OCI-LY3 (cell line): Measurements from ENCODE around the gene ACIN1.

ENCODE experiments used
- H2AFZ ChIP-seq: fragments of 200-600, 300-600 bp; shearing (Covaris generic); 2 replicates; pipeline ENCODE4 v1.6.0; 2014; ENCODE audit warnings: antibody characterized with exemption, low read depth, low read length
- H3K27ac ChIP-seq: fragments of 200-600, 300-600 bp; sonication (generic); 2 replicates; pipeline ENCODE4 v1.5.1; 2014; ENCODE audit warnings: mild to moderate bottlenecking, low read length, moderate library complexity, mixed read lengths
- H3K27me3 ChIP-seq: fragments of 200-600, 300-600 bp; sonication (generic); 2 replicates; pipeline ENCODE4 v1.6.1; 2014; ENCODE audit warnings: low read depth, low read length, mixed read lengths
- H3K36me3 ChIP-seq: fragments of 200-600, 300-600 bp; sonication (generic); replicated peaks from 2 replicates; pipeline ENCODE3; 2014; ENCODE audit warnings: low read depth, low read length, mixed read lengths
- H3K4me1 ChIP-seq: fragments of 300-600, 200-600 bp; sonication (generic); 2 replicates; pipeline ENCODE4 v1.6.1; 2014; ENCODE audit warnings: low read length, mixed read lengths
- H3K4me2 ChIP-seq: fragments of 200-600, 300-600 bp; sonication (generic); 2 replicates; pipeline ENCODE4 v1.6.1; 2014; ENCODE audit warnings: low read length, mixed read lengths
- H3K4me3 ChIP-seq: fragments of 300-600, 200-600 bp; sonication (generic); 2 replicates; pipeline ENCODE4 v1.5.1; 2014; ENCODE audit warnings: antibody characterized with exemption, mild to moderate bottlenecking, low read length, moderate library complexity
- H3K79me2 ChIP-seq: fragments of 300-600, 200-600 bp; shearing (Covaris generic); 2 replicates; pipeline ENCODE4 v1.6.1; 2014; ENCODE audit warnings: mild to moderate bottlenecking, low read length, mixed read lengths
- H3K9ac ChIP-seq: fragments of 300-600, 200-600 bp; shearing (Covaris generic); 2 replicates; pipeline ENCODE4 v1.6.0; 2014; ENCODE audit warnings: mild to moderate bottlenecking, low read length, moderate library complexity
- H3K9me3 ChIP-seq: fragments of 200-600, 300-600 bp; shearing (Covaris generic); 2 replicates; pipeline ENCODE4 v1.6.1; 2014; ENCODE audit warnings: low read length, mixed read lengths; ENCODE audit not compliant: insufficient read depth
- H4K20me1 ChIP-seq: fragments of 200-600, 300-600 bp; sonication (generic); 2 replicates; pipeline ENCODE4 v1.6.1; 2016; ENCODE audit warnings: low read length, mixed read lengths; ENCODE audit not compliant: insufficient read depth
- CTCF ChIP-seq: fragments of 200-600, 300-600 bp; sonication (generic); IDR thresholded peaks from 2 replicates; pipeline ENCODE4 v1.5.1; 2014; ENCODE audit warnings: antibody characterized with exemption, low read length, low read depth
- EZH2phosphoT487 ChIP-seq: fragments of 200-600 bp; shearing (Covaris generic); IDR thresholded peaks from 2 replicates; pipeline ENCODE4 v1.6.1; 2018; ENCODE audit warnings: antibody characterized with exemption, mixed run types, low read depth

The ACIN1 gene

GRCh38 chr14:23052671-23053070 is 42.3 kb downstream of the ACIN1 start:
- Histone ChIP-seq H3K27ac (no peak overlapping the region), H3K9me3 (no peaks in the 10 kb centered on the region), H2AFZ (no peak overlapping the region), H3K79me2 (no peaks in the 10 kb centered on the region), H3K4me2 (no peak overlapping the region), H3K4me1 (peaks cover 15% of the 10 kb centered on the region), H3K4me3 (no peak overlapping the region), H3K9ac (no peak overlapping the region), H3K27me3 (peaks cover 7% of the 10 kb centered on the region; the same call in 1 of the 2 replicates), H3K36me3 (no peaks in the 10 kb centered on the region), H4K20me1 (peaks cover under 1% of the 10 kb centered on the region; the same call in 1 of the 2 replicates)
- no peak for TF ChIP-seq EZH2phosphoT487
- TF ChIP-seq CTCF = no peak

GRCh38 chr14:23052182-23052623 is 42.7 kb downstream of the ACIN1 start:
- Histone ChIP-seq H3K4me3 (no peak overlapping the region), H3K9ac (no peak overlapping the region), H3K79me2 (no peaks in the 10 kb centered on the region), H3K4me2 (no peak overlapping the region), H4K20me1 (no peaks in the 10 kb centered on the region), H3K27me3 (peaks cover 7% of the 10 kb centered on the region; the same call in 1 of the 2 replicates), H2AFZ (no peak overlapping the region), H3K36me3 (no peaks in the 10 kb centered on the region), H3K4me1 (peaks cover 15% of the 10 kb centered on the region), H3K27ac (no peak overlapping the region), H3K9me3 (no peaks in the 10 kb centered on the region)
- TF ChIP-seq CTCF (peak; percentile 14; the same call in 1 of the 2 replicates), EZH2phosphoT487 (no peak)

GRCh38 chr14:23051141-23052057 is 43.5 kb downstream of the ACIN1 start:
- Histone ChIP-seq H3K4me1 (peaks cover 7% of the 10 kb centered on the region), H2AFZ (no peak overlapping the region), H3K9me3 (no peaks in the 10 kb centered on the region), H3K27ac (no peak overlapping the region), H3K79me2 (no peaks in the 10 kb centered on the region), H3K9ac (no peak overlapping the region), H3K27me3 (no peaks in the 10 kb centered on the region), H3K4me3 (no peak overlapping the region), H3K4me2 (no peak overlapping the region), H3K36me3 (no peaks in the 10 kb centered on the region), H4K20me1 (no peaks in the 10 kb centered on the region)
- TF ChIP-seq CTCF (no peak), EZH2phosphoT487 (no peak)

GRCh38 chr14:23049011-23049410 is 45.9 kb downstream of the ACIN1 start:
- Histone ChIP-seq H3K4me2 (no peak overlapping the region), H3K36me3 (no peaks in the 10 kb centered on the region), H3K4me1 (no peaks in the 10 kb centered on the region), H3K27me3 (no peaks in the 10 kb centered on the region), H3K4me3 (no peak overlapping the region), H3K9ac (no peak overlapping the region), H3K27ac (no peak overlapping the region), H4K20me1 (no peaks in the 10 kb centered on the region), H3K9me3 (no peaks in the 10 kb centered on the region), H2AFZ (no peak overlapping the region), H3K79me2 (no peaks in the 10 kb centered on the region)
- TF ChIP-seq CTCF (no peak), EZH2phosphoT487 (no peak)
